NCI-H69 (cell line): Measurements from ENCODE around the gene CDC37.

Experiments used
- DNase-seq: peaks from one replicate; lab custom pipeline; 2025; lab: John Stamatoyannopoulos, UW

The CDC37 gene

GRCh38 chr19:10353793-10354391 lies 49.5 kb downstream of the CDC37 start:
- no peak for DNase-seq

- DNase-seq, result no peak
These were observed 50.3 kb downstream of the CDC37 start for GRCh38 chr19:10352764-10353671.

- no peak for DNase-seq
These were observed 56.8 kb downstream of the CDC37 start for GRCh38 chr19:10346509-10346908.

GRCh38 chr19:10344780-10345179 lies 58.6 kb downstream of the CDC37 start:
- DNase-seq, result no peak

- DNase-seq, result no peak
These were observed 59.8 kb downstream of the CDC37 start for GRCh38 chr19:10343495-10343894.
